ENCODE data around the gene RAB15.

Gene RAB15

DNA sequence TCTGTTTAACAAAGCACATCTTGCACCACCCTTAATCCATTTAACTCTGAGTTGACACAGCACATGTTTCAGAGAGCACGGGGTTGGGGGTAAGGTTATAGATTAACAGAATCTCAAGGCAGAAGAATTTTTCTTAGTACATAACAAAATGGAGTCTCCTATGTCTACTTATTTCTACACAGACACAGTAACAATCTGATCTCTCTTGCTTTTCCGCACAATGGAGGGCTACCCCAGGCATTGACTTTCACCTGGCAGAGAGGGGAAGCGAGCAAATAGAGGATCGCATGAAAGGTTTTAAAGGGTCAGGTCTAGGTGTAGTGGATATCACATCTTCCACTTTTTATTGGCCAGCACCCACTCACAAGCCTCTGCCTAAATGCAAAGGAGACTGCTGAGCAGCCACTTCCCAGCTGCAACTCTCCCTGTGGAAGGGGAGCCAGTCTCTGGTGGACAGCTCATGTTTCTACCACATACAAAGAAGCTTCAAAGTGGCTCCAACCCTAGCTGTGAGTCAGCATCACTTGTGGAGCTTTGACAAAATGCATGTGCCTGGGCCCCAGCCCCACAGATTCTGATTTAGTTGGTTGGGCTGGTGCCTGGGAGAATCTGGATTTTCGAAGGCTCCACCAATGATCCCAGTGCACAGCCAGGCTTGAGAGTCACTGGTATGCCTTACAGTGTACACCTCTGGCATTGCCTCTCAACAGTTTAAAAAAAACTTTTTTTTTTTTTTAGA lies 7.4 kb upstream of the RAB15 start:
- H3K4me3 ChIP-seq (ENCODE audit: insufficient read depth, low read length, poor library complexity, severe bottlenecking), result no peak overlapping the region
- H3K4me2 ChIP-seq (ENCODE audit: low read depth, low read length, poor library complexity, severe bottlenecking), result no peak overlapping the region
- H3K36me3 ChIP-seq (ENCODE audit: low read length), result no peaks in the 10 kb centered on the region
- no peaks in the 10 kb centered on the region for H3K9me2 ChIP-seq (replicated peaks; ENCODE audit: insufficient read depth, low read length)
- H3K27ac ChIP-seq (ENCODE audit: low read depth, low read length), result no peak overlapping the region
- no peaks in the 10 kb centered on the region for H4K20me1 ChIP-seq (ENCODE audit: low read depth, low read length)
- H3K27me3 ChIP-seq (ENCODE audit: low read length), result no peaks in the 10 kb centered on the region
- no peak overlapping the region for H2AFZ ChIP-seq (ENCODE audit: low read depth, low read length, severe bottlenecking)
- H3K9me3 ChIP-seq (ENCODE audit: insufficient read depth, low read length), result no peaks in the 10 kb centered on the region
- no peak overlapping the region for H3K9ac ChIP-seq (ENCODE audit: low read length)
- H3K79me2 ChIP-seq (ENCODE audit: insufficient read depth, low read length), result no peaks in the 10 kb centered on the region
- H3F3A ChIP-seq (ENCODE audit: insufficient read depth), result no peaks in the 10 kb centered on the region
- TF ChIP-seq EZH2phosphoT487 (conservative IDR thresholded peaks at IDR 0.05; ENCODE audit: low read length) (no peak), CTCF (IDR thresholded peaks at IDR 0.05; ENCODE audit: insufficient read depth, low read length, poor library complexity, severe bottlenecking) (no peak)

DNA sequence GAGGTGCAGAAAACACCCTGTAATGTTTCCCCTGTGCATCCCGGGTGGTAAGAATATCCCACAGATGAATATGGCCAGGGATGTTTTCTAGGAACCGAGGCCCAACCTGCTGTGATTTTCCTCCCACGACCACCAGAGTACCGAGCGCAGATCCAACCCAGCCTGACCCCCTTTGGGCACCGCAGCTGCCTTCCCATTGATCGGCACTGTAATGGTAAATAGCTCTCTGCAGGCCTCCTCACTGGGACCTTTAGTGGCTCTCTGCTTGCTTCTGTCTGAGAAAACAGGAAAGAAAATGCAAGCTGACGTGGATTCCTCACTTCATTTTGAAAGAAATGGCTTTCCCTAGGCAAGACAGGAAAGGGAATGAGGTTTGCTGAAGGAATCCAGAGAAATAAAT lies 2.4 kb upstream of the RAB15 start:
- Histone ChIP-seq H3K9ac (ENCODE audit: low read length) (no peak overlapping the region), H3K9me3 (ENCODE audit: insufficient read depth, low read length) (no peaks in the 10 kb centered on the region), H3K36me3 (ENCODE audit: low read length) (no peaks in the 10 kb centered on the region), H3K27ac (ENCODE audit: low read depth, low read length) (no peak overlapping the region), H3K9me2 (replicated peaks; ENCODE audit: insufficient read depth, low read length) (no peaks in the 10 kb centered on the region), H3K27me3 (ENCODE audit: low read length) (no peaks in the 10 kb centered on the region), H4K20me1 (ENCODE audit: low read depth, low read length) (no peaks in the 10 kb centered on the region), H3K4me3 (ENCODE audit: insufficient read depth, low read length, poor library complexity, severe bottlenecking) (no peak overlapping the region), H3K4me2 (ENCODE audit: low read depth, low read length, poor library complexity, severe bottlenecking) (no peak overlapping the region), H3K79me2 (ENCODE audit: insufficient read depth, low read length) (no peaks in the 10 kb centered on the region), H2AFZ (ENCODE audit: low read depth, low read length, severe bottlenecking) (no peak overlapping the region), H3F3A (ENCODE audit: insufficient read depth) (no peaks in the 10 kb centered on the region)
- TF ChIP-seq EZH2phosphoT487 (conservative IDR thresholded peaks at IDR 0.05; ENCODE audit: low read length), result no peak
- no peak for TF ChIP-seq CTCF (IDR thresholded peaks at IDR 0.05; ENCODE audit: insufficient read depth, low read length, poor library complexity, severe bottlenecking)

DNA sequence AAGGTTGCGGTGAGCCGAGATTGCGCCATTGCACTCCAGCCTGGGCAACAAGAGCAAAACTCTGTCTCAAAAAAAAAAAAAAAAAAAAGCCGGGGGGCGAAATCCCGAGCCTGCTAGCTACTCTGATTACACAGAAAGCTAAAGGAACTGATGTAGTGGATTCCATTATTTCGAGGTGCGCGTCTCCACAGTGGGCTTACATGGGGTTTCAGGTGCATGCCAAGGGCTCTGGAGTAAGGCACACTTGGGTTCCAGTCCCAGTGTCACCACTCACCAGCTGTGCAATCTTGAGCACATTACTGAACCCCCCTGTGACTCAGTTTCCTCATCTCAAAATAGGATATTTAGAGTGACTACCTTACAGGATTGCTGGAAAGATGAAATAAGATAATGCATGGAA lies 1.7 kb upstream of the RAB15 start:
- Histone ChIP-seq H3K79me2 (ENCODE audit: insufficient read depth, low read length) (no peaks in the 10 kb centered on the region), H3K9ac (ENCODE audit: low read length) (no peak overlapping the region), H4K20me1 (ENCODE audit: low read depth, low read length) (no peaks in the 10 kb centered on the region), H3K9me2 (replicated peaks; ENCODE audit: insufficient read depth, low read length) (no peaks in the 10 kb centered on the region), H2AFZ (ENCODE audit: low read depth, low read length, severe bottlenecking) (no peak overlapping the region), H3K27me3 (ENCODE audit: low read length) (no peaks in the 10 kb centered on the region), H3K36me3 (ENCODE audit: low read length) (no peaks in the 10 kb centered on the region), H3K4me2 (ENCODE audit: low read depth, low read length, poor library complexity, severe bottlenecking) (no peak overlapping the region), H3K4me3 (ENCODE audit: insufficient read depth, low read length, poor library complexity, severe bottlenecking) (no peak overlapping the region), H3K27ac (ENCODE audit: low read depth, low read length) (no peak overlapping the region), H3F3A (ENCODE audit: insufficient read depth) (no peaks in the 10 kb centered on the region), H3K9me3 (ENCODE audit: insufficient read depth, low read length) (no peaks in the 10 kb centered on the region)
- TF ChIP-seq EZH2phosphoT487 (conservative IDR thresholded peaks at IDR 0.05; ENCODE audit: low read length) (no peak), CTCF (IDR thresholded peaks at IDR 0.05; ENCODE audit: insufficient read depth, low read length, poor library complexity, severe bottlenecking) (no peak)

Measured in SU-DHL-6 (cell line).